IPS-18c (cell line): ENCODE results near the gene TNRC6C.

Source experiments
- H3K4me3 ChIP-seq: 2 replicates; pipeline ENCODE4 v1.7.0; 2013; ENCODE audit warnings: low read depth, mild to moderate bottlenecking, low read length, moderate library complexity; ENCODE audit not compliant: insufficient read depth
- H3K9me3 ChIP-seq: one replicate; pipeline ENCODE4 v1.6.1; 2013; ENCODE audit warnings: mild to moderate bottlenecking, low read length, moderate library complexity; ENCODE audit not compliant: control insufficient read depth, insufficient read depth

TNRC6C gene

DNA sequence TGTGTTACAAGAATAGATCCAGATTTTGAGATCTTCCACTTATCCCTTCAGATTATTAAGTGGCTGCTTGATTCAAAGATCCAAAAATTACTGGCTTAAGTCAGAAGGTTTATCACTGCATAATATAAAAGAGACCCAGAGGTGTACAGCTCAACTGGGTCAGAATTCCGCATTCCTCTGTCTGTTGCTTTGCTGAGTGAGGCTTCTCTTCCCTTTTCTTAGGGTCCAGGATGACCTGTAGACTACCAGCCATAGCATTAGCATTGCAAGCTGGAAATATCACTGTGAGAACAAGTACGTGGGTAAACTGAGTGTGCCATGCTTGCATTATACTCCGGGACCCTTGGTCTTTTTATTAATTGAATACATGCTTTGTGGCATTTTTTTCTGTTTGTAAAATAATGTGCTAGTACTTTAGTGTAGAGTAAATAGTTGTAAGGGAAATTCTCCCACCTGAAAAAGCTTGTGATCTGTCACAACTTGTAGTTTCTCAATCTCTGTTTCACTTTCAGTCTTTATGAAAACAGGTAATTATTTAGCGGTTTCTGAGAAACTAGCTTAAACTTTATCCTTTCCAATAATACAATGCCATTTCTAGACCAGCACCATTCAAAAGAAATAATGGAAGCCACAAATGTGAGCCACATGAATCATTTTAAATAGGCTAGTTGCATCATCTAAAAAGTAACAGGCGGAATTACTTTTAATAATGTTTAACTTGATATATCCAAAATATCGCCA, 61.6 kb downstream of the TNRC6C start:
- no peaks in the 10 kb centered on the region for H3K9me3 ChIP-seq
- no peak overlapping the region for H3K4me3 ChIP-seq

GRCh38 chr17:78020717-78021108, 62.2 kb downstream of the TNRC6C start:
- H3K4me3 ChIP-seq, result no peak overlapping the region
- no peaks in the 10 kb centered on the region for H3K9me3 ChIP-seq

GRCh38 chr17:78022425-78022824, 63.9 kb downstream of the TNRC6C start:
- Histone ChIP-seq H3K9me3 (no peaks in the 10 kb centered on the region), H3K4me3 (no peak overlapping the region)

DNA sequence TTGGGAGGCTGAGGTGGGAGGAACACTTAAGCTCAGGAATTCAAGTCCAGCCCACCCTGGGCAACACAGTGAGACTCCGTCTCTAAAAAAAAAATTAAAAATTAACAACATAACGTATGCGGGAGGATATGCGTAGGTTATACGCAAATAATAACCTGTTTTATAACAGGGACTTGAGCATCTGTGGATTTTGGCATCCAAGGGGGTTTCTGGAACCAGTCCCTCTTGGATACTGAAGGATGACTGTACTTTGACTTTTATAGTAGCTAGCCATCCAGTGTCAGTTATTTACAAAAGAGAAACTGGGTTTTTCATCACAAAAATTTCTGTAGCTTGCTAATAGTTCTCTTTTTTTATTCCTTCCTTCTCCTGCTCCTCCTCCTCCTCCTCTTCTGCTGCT, 64.5 kb downstream of the TNRC6C start:
- Histone ChIP-seq H3K4me3 (no peak overlapping the region), H3K9me3 (no peaks in the 10 kb centered on the region)

DNA sequence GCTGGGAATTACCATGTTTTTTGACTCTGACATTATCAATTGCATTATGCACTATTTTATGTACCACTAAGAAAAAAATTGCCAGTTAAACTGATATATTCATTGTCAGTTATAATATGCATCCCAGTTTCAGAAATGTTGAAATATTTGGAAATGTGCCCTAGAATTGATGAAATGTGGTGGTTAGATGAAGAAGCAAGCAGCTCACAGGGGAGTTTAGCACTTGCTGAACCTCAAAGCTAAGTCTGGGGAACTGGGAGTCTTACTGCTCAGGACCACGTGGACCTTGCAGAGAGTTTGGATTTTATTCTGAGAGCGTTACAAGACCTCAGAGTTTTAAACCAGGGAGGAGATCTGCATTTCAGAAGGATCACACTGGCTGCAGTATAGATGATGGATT, 67.9 kb downstream of the TNRC6C start:
- Histone ChIP-seq H3K4me3 (no peak overlapping the region), H3K9me3 (peaks cover 3% of the 10 kb centered on the region)

GRCh38 chr17:78027121-78027520, 68.6 kb downstream of the TNRC6C start:
- peaks cover 3% of the 10 kb centered on the region for H3K9me3 ChIP-seq
- no peak overlapping the region for H3K4me3 ChIP-seq

DNA sequence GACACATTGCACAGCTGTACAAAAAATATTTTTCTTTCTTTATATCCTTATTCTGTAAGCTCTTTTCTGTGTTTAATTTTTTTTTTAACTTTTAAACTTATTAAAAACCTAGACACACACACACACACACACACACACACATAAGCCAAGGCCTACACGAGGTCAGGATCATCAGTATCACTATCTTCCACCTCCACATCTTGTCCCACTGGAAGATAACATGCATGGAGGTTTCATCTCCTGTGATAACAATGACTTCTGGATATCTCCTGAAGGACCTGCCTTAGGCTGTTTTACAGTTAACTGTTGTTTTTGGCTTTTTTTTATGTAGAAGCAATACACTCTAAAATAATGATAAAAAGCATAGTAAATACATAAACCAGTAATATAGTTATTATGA, 71.2 kb downstream of the TNRC6C start:
- Histone ChIP-seq H3K9me3 (peaks cover 3% of the 10 kb centered on the region), H3K4me3 (no peak overlapping the region)

- peaks cover 3% of the 10 kb centered on the region for H3K9me3 ChIP-seq
Observed at GRCh38 chr17:78031435-78031834, 72.9 kb downstream of the TNRC6C start.

DNA sequence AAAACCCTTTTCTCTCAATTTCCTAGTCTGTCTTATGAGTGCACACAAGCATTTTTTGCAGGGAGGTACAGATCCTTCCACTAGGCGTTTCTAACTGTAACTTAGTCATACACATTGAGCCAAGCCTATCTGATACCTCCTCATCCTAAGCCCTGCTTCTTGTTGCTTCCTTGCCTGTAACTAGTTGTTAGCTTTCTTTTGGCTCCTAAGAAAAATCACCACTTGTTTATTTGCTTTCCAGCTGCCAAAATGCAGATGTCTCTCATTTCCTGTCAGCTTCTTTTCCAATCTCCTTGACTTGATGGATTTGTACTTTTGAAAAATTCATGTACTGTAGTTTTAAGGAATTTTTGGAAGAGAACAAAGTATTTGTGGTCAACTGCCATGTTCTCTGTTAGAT, 73.7 kb downstream of the TNRC6C start:
- Histone ChIP-seq H3K4me3 (no peak overlapping the region), H3K9me3 (peaks cover 3% of the 10 kb centered on the region)

More at GRCh38 chr17:78031435-78031834, 72.9 kb downstream of the TNRC6C start:
- no peak overlapping the region for H3K4me3 ChIP-seq

GRCh38 chr17:78034429-78035091, 76.1 kb downstream of the TNRC6C start:
- Histone ChIP-seq H3K4me3 (no peak overlapping the region), H3K9me3 (no peaks in the 10 kb centered on the region)

GRCh38 chr17:78037280-78037679, 78.8 kb downstream of the TNRC6C start:
- H3K9me3 ChIP-seq, result no peaks in the 10 kb centered on the region
- H3K4me3 ChIP-seq, result no peak overlapping the region

DNA sequence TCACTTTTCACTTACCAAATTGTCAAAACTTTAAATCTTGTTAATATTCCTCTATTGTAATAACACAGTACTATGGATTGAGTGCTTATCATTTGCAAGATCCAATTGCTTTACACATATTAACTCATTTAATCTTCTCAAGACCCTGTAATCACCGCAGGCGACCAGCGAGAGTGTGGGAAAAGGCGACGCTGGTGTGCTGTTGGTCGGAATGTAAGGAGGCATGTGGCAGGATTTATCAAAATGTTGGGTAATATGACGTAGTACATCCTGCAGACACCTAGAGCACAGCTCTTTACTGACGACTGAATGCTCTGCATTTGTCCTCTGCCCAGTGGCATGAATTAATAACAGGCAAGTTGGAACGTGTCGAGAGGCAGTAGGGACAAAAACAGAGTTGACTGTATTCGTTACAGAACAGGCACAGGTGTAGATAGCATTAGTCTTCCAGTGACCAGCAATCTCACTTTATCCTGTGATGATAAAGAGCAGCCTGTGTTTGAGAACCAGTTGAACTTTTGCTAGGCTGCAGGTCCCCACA, 80.3 kb downstream of the TNRC6C start:
- H3K4me3 ChIP-seq, result no peak overlapping the region
- H3K9me3 ChIP-seq, result no peaks in the 10 kb centered on the region

- Histone ChIP-seq H3K4me3 (no peak overlapping the region), H3K9me3 (no peaks in the 10 kb centered on the region)
Observed at GRCh38 chr17:78039581-78039980, 81.1 kb downstream of the TNRC6C start.

- no peak overlapping the region for H3K4me3 ChIP-seq
- H3K9me3 ChIP-seq, result no peaks in the 10 kb centered on the region
Observed at GRCh38 chr17:78040440-78041385, 82.2 kb downstream of the TNRC6C start.

GRCh38 chr17:78041386-78042179, 83.1 kb downstream of the TNRC6C start:
- no peak overlapping the region for H3K4me3 ChIP-seq
- no peaks in the 10 kb centered on the region for H3K9me3 ChIP-seq

DNA sequence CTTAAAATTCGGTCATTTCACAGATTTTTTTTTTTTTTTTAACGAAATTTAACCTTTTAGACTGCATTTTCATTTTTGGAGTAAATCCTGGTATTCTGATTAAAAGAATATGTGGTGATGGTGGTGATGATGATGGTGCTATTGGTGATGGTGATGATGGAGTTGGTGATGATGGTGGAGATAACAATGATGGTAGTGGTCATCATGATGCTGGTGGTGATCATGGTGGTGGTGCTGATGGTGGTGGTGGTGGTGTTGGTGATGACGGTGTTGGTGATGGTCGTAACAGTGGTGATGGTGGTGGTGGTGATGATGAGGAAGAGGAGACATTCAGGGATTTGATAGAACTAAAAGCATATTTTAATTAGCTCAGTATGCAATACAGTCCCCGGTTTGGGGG, 84.0 kb downstream of the TNRC6C start:
- H3K4me3 ChIP-seq, result no peak overlapping the region
- no peaks in the 10 kb centered on the region for H3K9me3 ChIP-seq

DNA sequence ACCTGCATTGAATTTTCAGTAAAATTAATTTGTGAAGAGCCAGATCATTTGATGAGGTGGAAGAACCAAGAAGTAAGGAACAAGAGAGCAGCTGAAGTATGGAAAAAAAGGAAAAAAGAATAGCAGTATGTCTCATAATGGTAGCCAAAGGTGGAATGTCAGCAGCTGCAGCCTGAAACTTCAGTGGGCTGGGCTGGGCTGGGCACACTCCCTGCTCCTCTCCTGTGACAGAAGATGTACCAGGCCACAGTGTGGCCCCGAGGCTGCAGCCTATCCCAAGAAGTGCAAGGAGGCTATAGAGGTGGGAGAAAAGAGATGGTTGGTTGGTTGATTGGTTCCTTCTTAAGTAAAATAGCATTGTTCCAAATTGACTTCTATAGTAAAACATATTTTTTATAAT, 84.5 kb downstream of the TNRC6C start:
- Histone ChIP-seq H3K9me3 (no peaks in the 10 kb centered on the region), H3K4me3 (no peak overlapping the region)
